HFF-Myc (cell line): ENCODE results near the gene EMP2.

Experiments used
- DNase-seq: peaks from one replicate; pipeline ENCODE4 v3.0.0-alpha.2; 2011; ENCODE audit warnings: low read depth; ENCODE audit errors: extremely low read depth
- H3K4me3 ChIP-seq: replicated peaks from 2 replicates; pipeline ENCODE4 v1.5.1; 2011; ENCODE audit warnings: low read depth, mild to moderate bottlenecking, control low read depth, low read length
- CTCF ChIP-seq: IDR thresholded peaks from 2 replicates; pipeline ENCODE4 v1.5.1; 2012; ENCODE audit warnings: mild to moderate bottlenecking, low read depth, low read length, control low read depth; ENCODE audit errors: missing control alignments

EMP2 gene

DNA sequence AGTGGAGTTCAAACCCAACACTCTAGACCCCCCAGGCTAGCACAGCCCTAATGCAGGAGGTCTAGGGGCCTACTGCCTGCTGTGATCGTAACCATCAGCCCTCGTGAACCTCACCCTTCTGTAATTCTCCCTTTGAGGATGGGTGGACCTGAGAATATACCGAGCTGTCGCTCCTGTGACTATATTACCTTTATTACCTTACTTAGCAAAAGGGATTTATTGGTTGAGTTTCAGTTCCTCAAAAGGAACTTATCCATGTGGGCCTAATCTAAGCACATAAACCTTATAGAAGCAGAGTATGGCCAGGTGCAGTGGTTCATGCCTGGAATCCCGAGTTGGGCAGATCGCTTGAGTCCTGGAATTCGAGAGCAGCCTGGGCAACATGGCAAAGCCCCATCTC, 19.2 kb upstream of the EMP2 start:
- TF ChIP-seq CTCF, result no peak
- DNase-seq, result no peak
- no peak overlapping the region for H3K4me3 ChIP-seq

DNA sequence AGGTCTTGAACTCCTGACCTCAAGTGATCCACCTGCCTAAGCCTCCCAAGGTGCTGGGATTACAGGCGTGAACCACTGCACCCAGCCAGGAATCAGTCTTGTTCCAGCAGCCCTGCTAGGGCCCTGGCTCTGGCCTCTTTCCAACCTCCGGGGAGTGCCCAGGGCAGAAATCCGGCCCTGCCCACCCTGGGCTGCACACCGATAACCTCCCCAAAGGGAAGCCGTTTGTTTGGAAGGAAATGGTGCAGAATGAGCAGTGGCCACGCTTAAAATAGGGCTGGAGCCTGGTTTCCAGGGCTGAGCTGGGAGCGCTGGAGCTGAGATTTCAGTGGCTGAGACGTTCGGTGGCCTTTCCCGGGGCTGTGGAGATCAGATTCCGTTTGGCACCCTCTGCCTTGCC, 17.8 kb upstream of the EMP2 start:
- no peak overlapping the region for H3K4me3 ChIP-seq
- DNase-seq, result no peak
- TF ChIP-seq CTCF, result no peak

DNA sequence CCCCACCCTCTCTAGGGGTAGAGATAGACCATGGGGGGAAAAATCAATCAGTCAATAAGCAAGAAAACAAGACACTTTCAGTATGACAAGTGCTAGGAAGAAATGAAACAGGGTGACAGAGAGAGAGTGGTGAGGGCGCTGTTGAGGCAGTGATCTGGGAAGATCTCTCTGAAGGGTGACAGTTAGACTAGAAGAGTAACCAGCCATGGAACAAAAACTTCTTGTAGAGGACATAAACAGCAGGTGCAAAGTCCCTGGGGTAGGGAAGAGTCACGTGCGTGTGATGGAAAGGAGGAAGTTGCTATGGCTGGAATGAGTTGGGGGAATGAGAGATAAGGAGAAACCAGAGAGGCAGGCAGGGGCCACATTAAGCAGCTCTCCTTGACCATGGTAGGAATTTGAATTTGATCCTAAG, 16.8 kb upstream of the EMP2 start:
- no peak for TF ChIP-seq CTCF
- no peak overlapping the region for H3K4me3 ChIP-seq
- no peak for DNase-seq

DNA sequence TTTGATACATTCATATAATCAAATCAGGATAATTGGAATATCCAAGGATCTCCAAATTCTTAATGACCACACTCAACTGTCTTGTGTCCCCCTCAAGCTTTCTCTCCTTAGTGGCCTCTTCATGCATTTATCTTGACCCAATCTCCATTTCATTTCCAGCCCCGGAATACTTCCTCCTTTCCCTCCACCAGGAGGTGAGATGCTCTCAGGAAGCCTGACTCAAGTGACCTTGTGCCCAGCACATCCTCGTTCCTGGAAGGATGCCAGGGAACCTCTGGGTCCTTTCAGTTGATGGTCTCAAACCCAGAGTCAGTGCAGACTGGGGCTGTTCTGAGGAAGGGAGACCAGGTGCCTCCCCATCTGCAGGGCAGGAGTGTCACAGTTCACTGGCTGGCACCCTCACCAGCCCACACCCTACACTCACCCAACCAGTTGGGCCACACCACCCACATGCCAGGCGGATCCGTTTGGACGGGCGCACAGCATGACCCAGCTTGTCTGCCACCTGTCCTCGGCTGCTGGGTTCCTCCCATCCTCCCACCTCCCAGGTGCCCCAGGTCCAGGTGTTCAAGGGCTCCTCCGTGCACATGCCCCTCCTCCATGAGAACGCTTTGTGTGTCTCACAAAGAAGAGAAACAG, 14.0 kb upstream of the EMP2 start:
- TF ChIP-seq CTCF, result no peak
- no peak for DNase-seq
- no peak overlapping the region for H3K4me3 ChIP-seq

- H3K4me3 ChIP-seq, result no peak overlapping the region
- DNase-seq, result no peak
- TF ChIP-seq CTCF, result no peak
These were observed 12.2 kb upstream of the EMP2 start for GRCh38 chr16:10592611-10593010.

- no peak overlapping the region for H3K4me3 ChIP-seq
- TF ChIP-seq CTCF, result no peak
- no peak for DNase-seq
These were observed 9.9 kb upstream of the EMP2 start for GRCh38 chr16:10590342-10590741.

DNA sequence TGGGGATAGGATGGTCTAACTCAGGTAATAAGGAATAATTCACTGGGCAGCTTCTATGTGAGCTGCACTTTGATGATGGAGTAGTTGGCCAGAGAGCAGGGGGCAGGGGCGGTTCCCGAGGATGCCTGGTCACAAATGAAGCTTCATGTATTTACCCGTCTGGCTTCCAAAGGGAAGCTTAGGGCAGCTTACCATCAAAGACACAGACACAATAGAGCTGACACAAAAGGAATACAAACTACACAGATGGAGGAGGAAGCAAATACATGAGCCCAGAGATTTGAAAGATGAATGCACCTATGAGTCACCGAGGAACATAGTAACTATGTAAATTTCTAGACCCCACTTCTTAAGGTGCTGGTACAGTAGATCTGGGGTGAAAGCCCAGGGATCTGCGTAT, 8.7 kb upstream of the EMP2 start:
- no peak for DNase-seq
- H3K4me3 ChIP-seq, result no peak overlapping the region
- TF ChIP-seq CTCF, result no peak
